Smooth muscle cell of the pulmonary artery (primary cell): Measurements from ENCODE around the gene NUP35. TPM values are rescaled to one million over a fixed set of nuclear protein-coding genes. Genes with fewer than 3 reads are reported as not detected.

Experiments used
- total RNA-seq: library from RNA; depleted of rRNA; stranded (reverse); fragments of >200 nt; gene quantifications from 2 replicates; pipeline ENCODE4 v1.2.3, GENCODE V29; 2014

NUP35 gene, protein sequence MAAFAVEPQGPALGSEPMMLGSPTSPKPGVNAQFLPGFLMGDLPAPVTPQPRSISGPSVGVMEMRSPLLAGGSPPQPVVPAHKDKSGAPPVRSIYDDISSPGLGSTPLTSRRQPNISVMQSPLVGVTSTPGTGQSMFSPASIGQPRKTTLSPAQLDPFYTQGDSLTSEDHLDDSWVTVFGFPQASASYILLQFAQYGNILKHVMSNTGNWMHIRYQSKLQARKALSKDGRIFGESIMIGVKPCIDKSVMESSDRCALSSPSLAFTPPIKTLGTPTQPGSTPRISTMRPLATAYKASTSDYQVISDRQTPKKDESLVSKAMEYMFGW
- total RNA-seq: 8.7 and 9.1 TPM in 2 replicates

DNA sequence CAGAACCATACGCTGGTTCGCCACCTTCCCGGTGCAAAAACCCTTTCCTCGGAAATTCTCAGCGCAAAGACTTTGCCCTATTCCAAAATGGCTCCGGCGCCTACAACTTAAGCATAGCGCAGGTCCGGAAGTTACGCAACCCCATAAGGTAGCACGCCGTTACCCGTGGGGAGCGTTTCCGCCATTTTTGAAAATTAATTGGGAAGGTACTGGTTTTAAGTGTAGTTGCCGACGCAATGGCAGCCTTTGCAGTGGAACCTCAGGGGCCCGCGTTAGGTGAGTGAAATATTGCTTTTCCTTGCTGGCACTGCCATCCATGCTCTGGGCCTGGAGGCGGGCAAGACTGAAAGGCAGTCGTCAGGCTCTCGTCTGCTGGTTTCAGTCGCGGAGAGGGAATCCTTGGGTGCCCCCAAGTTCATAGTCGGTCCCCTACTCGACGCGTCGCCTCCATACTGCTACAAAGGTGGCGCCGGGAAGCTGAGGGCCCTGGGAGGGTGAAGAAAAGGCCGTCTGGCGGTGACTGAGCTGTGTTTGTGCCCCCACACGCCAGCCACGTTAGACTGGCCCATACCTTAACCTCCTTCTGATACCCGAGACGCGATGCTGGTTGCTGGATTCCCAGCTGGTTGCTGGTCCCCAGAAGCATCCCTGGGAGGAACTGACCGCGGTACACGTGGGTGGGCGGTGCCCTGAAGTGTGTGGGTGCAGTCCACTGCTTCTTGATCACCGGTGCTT lies at the start of gene NUP35:
Gene NUP35, plus strand, starts transcription at position 222 of the 735 bp plus-strand sequence. Its CDS starts 15 bp downstream, at position 237.

DNA sequence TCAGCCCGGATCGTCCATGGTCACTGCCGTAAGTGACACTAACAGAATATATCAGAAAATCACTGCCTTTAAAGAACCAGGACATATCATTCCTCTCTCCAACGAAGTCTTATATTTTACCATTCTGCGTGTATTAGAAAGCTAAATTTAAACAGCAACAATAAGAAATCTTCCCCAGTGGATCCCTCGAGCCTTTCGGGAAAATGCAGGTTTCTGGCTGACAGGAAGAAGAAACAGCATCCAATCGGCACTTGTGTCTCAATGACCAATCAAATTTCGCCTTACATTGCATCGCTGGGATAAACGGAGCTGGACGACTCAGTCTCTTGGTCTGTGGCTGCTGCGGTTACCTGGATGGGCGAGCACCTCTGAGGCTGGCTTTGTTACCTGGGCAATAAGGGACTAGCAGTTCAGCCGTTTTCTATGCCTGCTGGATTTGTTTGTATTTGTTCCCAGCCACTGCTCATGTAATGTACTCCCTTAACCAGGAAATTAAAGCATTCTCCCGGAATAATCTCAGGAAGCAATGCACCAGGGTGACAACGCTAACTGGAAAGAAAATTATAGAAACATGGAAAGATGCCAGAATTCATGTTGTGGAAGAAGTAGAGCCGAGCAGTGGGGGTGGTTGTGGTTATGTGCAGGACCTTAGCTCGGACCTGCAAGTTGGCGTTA lies 45.6 kb upstream of the NUP35 start, which contains the start of gene DUSP19:
Gene DUSP19, plus strand, starts transcription at position 284 of the 675 bp plus-strand sequence. Its CDS starts 187 bp downstream, at position 471.

Other genes starting within 250 kb of the NUP35 start
- 211 and 218 TPM in 2 replicates for gene NCKAP1, start 86.0 kb upstream of the NUP35 start, total RNA-seq
- 4.3 and 7.6 TPM in 2 replicates for gene DUSP19, start 45.7 kb upstream of the NUP35 start, total RNA-seq